ENCODE measurements around the gene NEO1. TPM values are rescaled to one million over a fixed set of nuclear protein-coding genes. Genes with fewer than 3 reads are reported as not detected.

Gene NEO1
- total RNA-seq, 1 experiment from 2014 or later = 41.8 TPM

DNA sequence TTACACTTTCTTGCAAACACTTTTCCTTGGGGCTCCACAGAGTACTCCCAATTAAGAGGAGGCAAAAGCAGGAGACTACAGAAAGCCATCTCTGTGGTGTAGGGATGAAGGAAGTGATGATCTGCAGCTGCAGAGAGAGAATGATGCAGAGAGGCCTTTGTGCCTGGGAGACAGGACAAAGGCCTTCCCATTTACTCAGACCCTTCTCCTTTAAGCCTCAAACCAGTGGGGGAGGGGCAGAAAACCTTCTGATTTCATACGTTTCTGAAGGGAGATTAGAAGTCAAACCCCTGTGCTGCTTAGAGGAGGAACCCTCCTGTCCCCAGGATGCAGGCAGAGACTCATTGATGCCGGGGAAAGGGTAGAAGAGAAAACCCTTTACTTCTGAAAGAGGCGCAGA lies 130.8 kb downstream of the NEO1 start:
- Histone ChIP-seq H3K79me1 (ENCODE audit: insufficient read depth, low read depth, low read length, poor library complexity, severe bottlenecking) (no peaks in the 10 kb centered on the region), H2BK20ac (ENCODE audit: low read depth, low read length, poor library complexity, severe bottlenecking) (no peak overlapping the region), H3K27me3 (ENCODE audit: insufficient read depth, low read length) (no peaks in the 10 kb centered on the region), H3K14ac (ENCODE audit: insufficient read depth, low read length) (no peak overlapping the region), H2AFZ (ENCODE audit: low read length) (no peak overlapping the region), H3K9ac (ENCODE audit: extremely low read depth, insufficient read length, low read length) (no peak overlapping the region), H4K91ac (ENCODE audit: insufficient read length, low read depth, low read length) (no peak overlapping the region), H3K4ac (ENCODE audit: low read depth, low read length) (no peak overlapping the region), H2AK5ac (ENCODE audit: insufficient read length, low read length) (no peak overlapping the region), H3K56ac (ENCODE audit: insufficient read length, low read depth, low read length) (no peak overlapping the region), H3K4me2 (ENCODE audit: insufficient read depth, insufficient read length, low read length) (no peak overlapping the region), H3K27ac (ENCODE audit: insufficient read length, low read depth, low read length) (no peak overlapping the region), H3K23me2 (ENCODE audit: insufficient read length, low read depth, low read length, poor library complexity, severe bottlenecking) (no peaks in the 10 kb centered on the region), H3K18ac (ENCODE audit: insufficient read length, low read depth, low read length) (no peak overlapping the region), H4K20me1 (ENCODE audit: control insufficient read depth, insufficient read depth, insufficient read length) (no peaks in the 10 kb centered on the region), H2BK5ac (ENCODE audit: insufficient read length, low read length) (no peak overlapping the region), H2BK15ac (ENCODE audit: low read depth, low read length) (no peak overlapping the region), H2BK12ac (ENCODE audit: insufficient read length, low read depth, low read length) (no peak overlapping the region), H3K79me2 (ENCODE audit: insufficient read depth, low read length) (no peaks in the 10 kb centered on the region), H2BK120ac (ENCODE audit: low read depth, low read length, poor library complexity, severe bottlenecking) (no peak overlapping the region), H3T11ph (ENCODE audit: low read length) (no peak overlapping the region), H3K4me1 (ENCODE audit: insufficient read depth, low read length) (no peaks in the 10 kb centered on the region), H3K23ac (ENCODE audit: insufficient read length, low read depth, low read length) (no peak overlapping the region), H4K5ac (ENCODE audit: insufficient read length, low read depth, low read length) (no peak overlapping the region), H4K8ac (replicated peaks; ENCODE audit: insufficient read length, low read depth, low read length) (no peak overlapping the region), H3K9me3 (ENCODE audit: control insufficient read depth, low read depth, low read length) (no peaks in the 10 kb centered on the region)
- TF ChIP-seq, protein P1, sequence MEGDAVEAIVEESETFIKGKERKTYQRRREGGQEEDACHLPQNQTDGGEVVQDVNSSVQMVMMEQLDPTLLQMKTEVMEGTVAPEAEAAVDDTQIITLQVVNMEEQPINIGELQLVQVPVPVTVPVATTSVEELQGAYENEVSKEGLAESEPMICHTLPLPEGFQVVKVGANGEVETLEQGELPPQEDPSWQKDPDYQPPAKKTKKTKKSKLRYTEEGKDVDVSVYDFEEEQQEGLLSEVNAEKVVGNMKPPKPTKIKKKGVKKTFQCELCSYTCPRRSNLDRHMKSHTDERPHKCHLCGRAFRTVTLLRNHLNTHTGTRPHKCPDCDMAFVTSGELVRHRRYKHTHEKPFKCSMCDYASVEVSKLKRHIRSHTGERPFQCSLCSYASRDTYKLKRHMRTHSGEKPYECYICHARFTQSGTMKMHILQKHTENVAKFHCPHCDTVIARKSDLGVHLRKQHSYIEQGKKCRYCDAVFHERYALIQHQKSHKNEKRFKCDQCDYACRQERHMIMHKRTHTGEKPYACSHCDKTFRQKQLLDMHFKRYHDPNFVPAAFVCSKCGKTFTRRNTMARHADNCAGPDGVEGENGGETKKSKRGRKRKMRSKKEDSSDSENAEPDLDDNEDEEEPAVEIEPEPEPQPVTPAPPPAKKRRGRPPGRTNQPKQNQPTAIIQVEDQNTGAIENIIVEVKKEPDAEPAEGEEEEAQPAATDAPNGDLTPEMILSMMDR (conservative IDR thresholded peaks at IDR 0.05) = no peak
- peaks cover 16 to 18% of the 10 kb centered on the region in 2 experiments for H3K4me1 Mint-ChIP-seq
- H3K36me3 Mint-ChIP-seq (ENCODE audit: insufficient read depth in 1 of 3, low read depth in 3 of 3) = peaks cover 31 to 47% (median 36%) of the 10 kb centered on the region in 3 experiments
- H3K27ac Mint-ChIP-seq = peak overlapping the region; percentile 4 to 87 (median 83); a peak in 4 of 7 replicates
- no peak overlapping the region for H3K4me3 Mint-ChIP-seq
- no peak for DNase-seq
- no CpG with 5 or more reads among the region's 3 CpGs for WGBS (ENCODE audit: extremely low coverage, insufficient read length, low lambda C conversion rate)
- H3K27me3 Mint-ChIP-seq (ENCODE audit: low read depth) = no peaks in the 10 kb centered on the region
- peaks cover 17 to 19% of the 10 kb centered on the region in 2 experiments; a peak in 4 of 5 replicates for H3K9me3 Mint-ChIP-seq

All from H9 (cell line).